ENCODE results near the gene LAMA5.

DNA sequence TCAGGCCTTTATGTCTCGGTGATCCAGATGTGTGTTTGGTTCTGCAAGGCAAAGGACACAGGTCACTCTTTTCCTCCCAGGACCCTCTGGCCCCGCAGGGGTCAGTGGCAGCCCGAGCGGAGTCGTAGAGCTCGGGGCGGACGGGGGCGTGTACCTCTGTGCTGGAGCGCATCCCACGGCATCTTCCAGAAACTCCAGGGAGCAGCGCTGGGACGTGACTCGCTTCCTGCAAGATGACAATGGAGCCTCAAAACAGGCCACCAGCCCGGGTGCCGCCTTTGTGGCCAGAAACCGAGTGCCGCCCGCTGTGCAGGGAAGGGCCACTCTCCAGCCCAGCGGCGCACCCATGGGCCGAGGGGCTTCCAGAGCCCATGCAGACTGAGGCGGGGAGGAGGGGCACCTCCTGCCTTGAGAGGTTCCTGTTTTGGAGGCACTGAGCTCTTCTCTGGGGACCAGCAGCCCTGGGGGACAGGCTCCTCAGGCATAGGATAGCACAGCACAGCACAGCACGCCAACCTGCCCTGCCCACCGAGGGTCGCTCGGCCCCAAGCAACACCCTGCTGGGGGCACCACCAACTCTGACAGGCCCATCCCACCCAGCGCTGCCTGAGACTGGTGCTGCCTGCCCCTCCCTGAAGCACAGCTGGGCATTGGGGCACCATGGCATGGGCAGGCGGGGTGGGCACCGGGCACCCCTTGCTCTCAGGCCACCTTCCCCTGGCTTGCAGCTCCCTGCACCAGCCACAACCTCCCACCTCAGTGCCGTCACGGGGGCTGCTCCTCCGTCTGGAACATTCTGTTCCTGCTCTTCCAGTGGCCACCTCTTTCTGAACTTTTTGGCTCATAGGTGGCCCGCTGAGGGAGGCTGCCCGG is 29.5 kb upstream of the LAMA5 start:
- TF ChIP-seq, protein P1, sequence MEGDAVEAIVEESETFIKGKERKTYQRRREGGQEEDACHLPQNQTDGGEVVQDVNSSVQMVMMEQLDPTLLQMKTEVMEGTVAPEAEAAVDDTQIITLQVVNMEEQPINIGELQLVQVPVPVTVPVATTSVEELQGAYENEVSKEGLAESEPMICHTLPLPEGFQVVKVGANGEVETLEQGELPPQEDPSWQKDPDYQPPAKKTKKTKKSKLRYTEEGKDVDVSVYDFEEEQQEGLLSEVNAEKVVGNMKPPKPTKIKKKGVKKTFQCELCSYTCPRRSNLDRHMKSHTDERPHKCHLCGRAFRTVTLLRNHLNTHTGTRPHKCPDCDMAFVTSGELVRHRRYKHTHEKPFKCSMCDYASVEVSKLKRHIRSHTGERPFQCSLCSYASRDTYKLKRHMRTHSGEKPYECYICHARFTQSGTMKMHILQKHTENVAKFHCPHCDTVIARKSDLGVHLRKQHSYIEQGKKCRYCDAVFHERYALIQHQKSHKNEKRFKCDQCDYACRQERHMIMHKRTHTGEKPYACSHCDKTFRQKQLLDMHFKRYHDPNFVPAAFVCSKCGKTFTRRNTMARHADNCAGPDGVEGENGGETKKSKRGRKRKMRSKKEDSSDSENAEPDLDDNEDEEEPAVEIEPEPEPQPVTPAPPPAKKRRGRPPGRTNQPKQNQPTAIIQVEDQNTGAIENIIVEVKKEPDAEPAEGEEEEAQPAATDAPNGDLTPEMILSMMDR (IDR thresholded peaks at IDR 0.05), result no peak
- TF ChIP-seq POLR2A (IDR thresholded peaks at IDR 0.05), result no peak

Data from right lobe of liver (tissue), 4 donors.